WTC11 (cell line): ENCODE data around the gene RAB11FIP3. TPM values are rescaled to one million over a fixed set of nuclear protein-coding genes. Genes with fewer than 3 reads are reported as not detected.
"Not testable (repeated sequence)": the region's sequence is repeated elsewhere in the genome, so short reads cannot be mapped to it uniquely, and the experiment has no call there.

Experiments used
- ATAC-seq: fragments of 200-7000 bp; cut with Tn5 transposase; 2 replicates; pipeline ENCODE4 v1.10.0; 2021; ENCODE audit warnings: mild to moderate bottlenecking, moderate library complexity
- CTCF ChIA-PET: fragments of 300-600 bp; sonication (Branson Sonifier 250); formaldehyde crosslinking; loops from one replicate; lab custom pipeline; 2021; ENCODE audit warnings: antibody characterized with exemption; lab: Charles Lee
- POLR2A ChIA-PET: fragments of 350-600 bp; sonication (Branson Sonifier 250); formaldehyde crosslinking; loops from one replicate; lab custom pipeline; 2021; ENCODE audit warnings: antibody characterized with exemption; lab: Charles Lee
- DNase-seq: peaks from one replicate; pipeline ENCODE4 v3.0.0; 2021; ENCODE audit warnings: low spot score
- H3K27ac Mint-ChIP-seq: 2 replicates; pipeline ENCODE4 v1.8.0; 2021; ENCODE audit warnings: mixed read lengths
- H3K27me3 Mint-ChIP-seq: 2 replicates; pipeline ENCODE4 v1.8.0; 2021; ENCODE audit warnings: low read depth, mild to moderate bottlenecking, moderate library complexity, mixed read lengths
- H3K36me3 Mint-ChIP-seq: 2 replicates; pipeline ENCODE4 v1.8.0; 2021; ENCODE audit warnings: mixed read lengths
- H3K4me1 Mint-ChIP-seq: 2 replicates; pipeline ENCODE4 v1.8.0; 2022; ENCODE audit warnings: mixed read lengths
- H3K4me3 Mint-ChIP-seq: 2 replicates; pipeline ENCODE4 v1.8.0; 2021; ENCODE audit warnings: mild to moderate bottlenecking, moderate library complexity, mixed read lengths
- H3K9me3 Mint-ChIP-seq: 2 replicates; pipeline ENCODE4 v1.8.0; 2021; ENCODE audit warnings: mixed read lengths
- CREM ChIP-seq: sonication (generic); formaldehyde crosslinking; IDR thresholded peaks from 2 replicates; pipeline ENCODE4 v1.8.1; 2022; ENCODE audit warnings: mild to moderate bottlenecking, missing genetic modification reagents, moderate library complexity
- FOXJ3 ChIP-seq: sonication (generic); formaldehyde crosslinking; IDR thresholded peaks from 2 replicates; pipeline ENCODE4 v1.9.0; 2021; ENCODE audit warnings: missing genetic modification reagents, mild to moderate bottlenecking, borderline replicate concordance
- FOXK1 ChIP-seq: sonication (generic); formaldehyde crosslinking; IDR thresholded peaks from 2 replicates; pipeline ENCODE4 v1.8.0; 2022; ENCODE audit warnings: mild to moderate bottlenecking, moderate library complexity, missing genetic modification reagents
- NFATC4 ChIP-seq: fragments of 250-450 bp; sonication (Bioruptor Pico); IDR thresholded peaks from 2 replicates; pipeline ENCODE4 v1.9.0; 2021; ENCODE audit warnings: mild to moderate bottlenecking
- NFE2L1 ChIP-seq: sonication (generic); formaldehyde crosslinking; IDR thresholded peaks from 2 replicates; pipeline ENCODE4 v1.8.1; 2023; ENCODE audit warnings: missing genetic modification reagents
- RELA ChIP-seq: sonication (generic); formaldehyde crosslinking; IDR thresholded peaks from 2 replicates; pipeline ENCODE4 v1.8.1; 2022; ENCODE audit warnings: missing genetic modification reagents, mild to moderate bottlenecking, borderline replicate concordance
- ZNF423 ChIP-seq: fragments of 250-450 bp; sonication (Bioruptor Pico); IDR thresholded peaks from 2 replicates; pipeline ENCODE4 v2.1.2; 2022; ENCODE audit warnings: mild to moderate bottlenecking, moderate library complexity
- total RNA-seq: library from RNA; stranded (reverse); gene quantifications from 3 replicates; pipeline ENCODE4 v1.2.3, GENCODE V29; 2021
- TF ChIP-seq, protein P1 (sequence below): sonication (generic); formaldehyde crosslinking; IDR thresholded peaks from 2 replicates; pipeline ENCODE4 v1.8.1; 2022; ENCODE audit warnings: missing genetic modification reagents, borderline replicate concordance
- TF ChIP-seq, protein P2 (sequence below): fragments of 250-450 bp; sonication (Bioruptor Pico); IDR thresholded peaks from 2 replicates; pipeline ENCODE4 v1.9.0; 2021; ENCODE audit warnings: mild to moderate bottlenecking
- TF ChIP-seq, protein P3 (sequence below): sonication (generic); formaldehyde crosslinking; IDR thresholded peaks from 2 replicates; pipeline ENCODE4 v1.8.0; 2022; ENCODE audit warnings: mild to moderate bottlenecking, missing genetic modification reagents
- TF ChIP-seq, protein P4 (sequence below): sonication (generic); formaldehyde crosslinking; IDR thresholded peaks from 2 replicates; pipeline ENCODE4 v1.8.0; 2022; ENCODE audit warnings: missing genetic modification reagents
- TF ChIP-seq, protein P5 (sequence below): sonication (generic); formaldehyde crosslinking; IDR thresholded peaks from 2 replicates; pipeline ENCODE4 v1.8.0; 2023; ENCODE audit warnings: missing genetic modification reagents, mild to moderate bottlenecking, borderline replicate concordance
- TF ChIP-seq, protein P6 (sequence below): fragments of 250-450 bp; sonication (Bioruptor Pico); IDR thresholded peaks from 2 replicates; pipeline ENCODE4 v1.9.0; 2021; ENCODE audit warnings: moderate library complexity, mild to moderate bottlenecking, inconsistent platforms, borderline replicate concordance

Gene RAB11FIP3
- total RNA-seq, 1 experiment from 2014 or later = 38.6 TPM

DNA sequence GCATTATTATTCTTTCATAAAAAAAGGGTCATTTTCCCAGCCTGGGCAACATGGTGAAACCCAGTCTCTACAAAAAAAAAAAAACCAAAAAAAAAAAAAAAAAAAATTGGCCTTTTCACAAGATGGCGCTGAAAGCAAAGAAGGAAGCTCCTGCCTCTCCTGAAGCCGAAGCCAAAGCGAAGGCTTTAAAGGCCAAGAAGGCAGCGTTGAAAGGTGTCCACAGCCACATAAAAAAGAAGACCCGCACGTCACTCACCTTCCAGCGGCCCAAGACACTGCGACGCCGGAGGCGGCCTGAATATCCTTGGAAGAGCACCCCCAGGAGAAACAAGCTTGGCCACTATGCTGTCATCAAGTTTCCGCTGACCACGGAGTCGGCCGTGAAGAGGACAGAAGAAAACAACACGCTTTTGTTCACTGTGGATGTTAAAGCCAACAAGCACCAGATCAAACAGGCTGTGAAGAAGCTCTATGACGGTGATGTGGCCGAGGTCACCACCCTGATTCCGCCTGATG, 38.8 kb upstream of the RAB11FIP3 start:
- ATAC-seq (no peak), DNase-seq (no peak)
- Mint-ChIP-seq H3K27me3 (no peaks in the 10 kb centered on the region), H3K4me3 (no peak overlapping the region), H3K9me3 (no peaks in the 10 kb centered on the region), H3K27ac (peak overlapping the region; percentile 93; the same call in 1 of the 2 replicates), H3K36me3 (peaks cover 5% of the 10 kb centered on the region), H3K4me1 (peaks cover 43% of the 10 kb centered on the region)
- ChIA-PET CTCF (interaction anchor here (0.6 to 1.8 kb wide), 16 partner anchors 9 to 281 kb away, joined by 3 to 8 read pairs (median 4); no protein-coding TSS in a partner anchor), POLR2A (no interaction called here)
- TF ChIP-seq, protein P1, sequence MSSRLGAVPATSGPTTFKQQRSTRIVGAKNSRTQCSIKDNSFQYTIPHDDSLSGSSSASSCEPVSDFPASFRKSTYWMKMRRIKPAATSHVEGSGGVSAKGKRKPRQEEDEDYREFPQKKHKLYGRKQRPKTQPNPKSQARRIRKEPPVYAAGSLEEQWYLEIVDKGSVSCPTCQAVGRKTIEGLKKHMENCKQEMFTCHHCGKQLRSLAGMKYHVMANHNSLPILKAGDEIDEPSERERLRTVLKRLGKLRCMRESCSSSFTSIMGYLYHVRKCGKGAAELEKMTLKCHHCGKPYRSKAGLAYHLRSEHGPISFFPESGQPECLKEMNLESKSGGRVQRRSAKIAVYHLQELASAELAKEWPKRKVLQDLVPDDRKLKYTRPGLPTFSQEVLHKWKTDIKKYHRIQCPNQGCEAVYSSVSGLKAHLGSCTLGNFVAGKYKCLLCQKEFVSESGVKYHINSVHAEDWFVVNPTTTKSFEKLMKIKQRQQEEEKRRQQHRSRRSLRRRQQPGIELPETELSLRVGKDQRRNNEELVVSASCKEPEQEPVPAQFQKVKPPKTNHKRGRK (CRISPR knock-in tag) = no peak
- TF ChIP-seq, protein P2, sequence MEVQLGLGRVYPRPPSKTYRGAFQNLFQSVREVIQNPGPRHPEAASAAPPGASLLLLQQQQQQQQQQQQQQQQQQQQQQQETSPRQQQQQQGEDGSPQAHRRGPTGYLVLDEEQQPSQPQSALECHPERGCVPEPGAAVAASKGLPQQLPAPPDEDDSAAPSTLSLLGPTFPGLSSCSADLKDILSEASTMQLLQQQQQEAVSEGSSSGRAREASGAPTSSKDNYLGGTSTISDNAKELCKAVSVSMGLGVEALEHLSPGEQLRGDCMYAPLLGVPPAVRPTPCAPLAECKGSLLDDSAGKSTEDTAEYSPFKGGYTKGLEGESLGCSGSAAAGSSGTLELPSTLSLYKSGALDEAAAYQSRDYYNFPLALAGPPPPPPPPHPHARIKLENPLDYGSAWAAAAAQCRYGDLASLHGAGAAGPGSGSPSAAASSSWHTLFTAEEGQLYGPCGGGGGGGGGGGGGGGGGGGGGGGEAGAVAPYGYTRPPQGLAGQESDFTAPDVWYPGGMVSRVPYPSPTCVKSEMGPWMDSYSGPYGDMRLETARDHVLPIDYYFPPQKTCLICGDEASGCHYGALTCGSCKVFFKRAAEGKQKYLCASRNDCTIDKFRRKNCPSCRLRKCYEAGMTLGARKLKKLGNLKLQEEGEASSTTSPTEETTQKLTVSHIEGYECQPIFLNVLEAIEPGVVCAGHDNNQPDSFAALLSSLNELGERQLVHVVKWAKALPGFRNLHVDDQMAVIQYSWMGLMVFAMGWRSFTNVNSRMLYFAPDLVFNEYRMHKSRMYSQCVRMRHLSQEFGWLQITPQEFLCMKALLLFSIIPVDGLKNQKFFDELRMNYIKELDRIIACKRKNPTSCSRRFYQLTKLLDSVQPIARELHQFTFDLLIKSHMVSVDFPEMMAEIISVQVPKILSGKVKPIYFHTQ (CRISPR knock-in tag) = no peak
- TF ChIP-seq CREM = no peak

DNA sequence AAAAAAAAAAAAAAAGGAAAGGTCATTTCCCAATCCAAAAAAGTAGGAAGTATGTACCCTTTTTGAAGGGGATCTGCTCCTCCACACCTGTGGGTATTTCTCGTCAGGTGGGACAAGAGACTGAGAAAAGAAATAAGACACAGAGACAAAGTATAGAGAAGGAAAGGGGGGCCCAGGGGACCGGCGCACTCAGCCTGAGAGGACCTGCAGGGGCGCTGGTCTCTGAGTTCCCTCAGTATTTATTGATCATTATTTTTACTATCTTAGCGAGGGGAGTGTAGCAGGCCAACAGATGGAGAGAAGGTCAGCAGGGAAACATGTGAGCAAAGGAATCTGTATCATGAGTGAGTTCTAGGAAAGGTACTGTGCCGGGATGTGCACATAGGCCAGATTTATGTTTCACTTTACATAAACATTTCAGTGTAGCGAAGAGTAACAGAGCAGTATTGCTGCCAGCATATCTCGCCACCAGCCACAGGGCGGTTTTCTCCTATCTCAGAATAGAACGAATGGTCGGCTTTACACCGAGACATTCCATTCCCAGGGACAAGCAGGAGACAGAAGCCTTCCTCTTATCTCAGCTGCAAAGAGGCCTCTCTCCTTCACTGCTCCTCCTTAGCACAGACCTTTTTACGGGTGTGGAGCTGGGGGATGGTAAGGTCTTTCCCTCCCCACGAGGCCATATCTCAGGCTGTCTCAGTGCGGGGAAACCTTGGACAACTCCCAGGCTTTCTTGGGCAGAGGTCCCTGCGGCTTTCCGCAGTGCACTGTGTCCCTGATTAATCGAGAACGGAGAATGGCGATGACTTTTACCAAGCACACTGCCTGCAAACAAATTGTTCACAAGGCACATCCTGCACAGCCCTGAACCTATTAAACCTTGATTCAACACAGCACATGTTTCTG, 37.4 kb upstream of the RAB11FIP3 start:
- ATAC-seq, H3K4me3 Mint-ChIP-seq, H3K27me3 Mint-ChIP-seq, H3K9me3 Mint-ChIP-seq, DNase-seq, POLR2A ChIA-PET, CTCF ChIA-PET: not testable (repeated sequence)
- H3K36me3 Mint-ChIP-seq = peaks cover 16% of the 10 kb centered on the region
- H3K27ac Mint-ChIP-seq = peak overlapping the region; percentile 20
- peaks cover 43% of the 10 kb centered on the region for H3K4me1 Mint-ChIP-seq

DNA sequence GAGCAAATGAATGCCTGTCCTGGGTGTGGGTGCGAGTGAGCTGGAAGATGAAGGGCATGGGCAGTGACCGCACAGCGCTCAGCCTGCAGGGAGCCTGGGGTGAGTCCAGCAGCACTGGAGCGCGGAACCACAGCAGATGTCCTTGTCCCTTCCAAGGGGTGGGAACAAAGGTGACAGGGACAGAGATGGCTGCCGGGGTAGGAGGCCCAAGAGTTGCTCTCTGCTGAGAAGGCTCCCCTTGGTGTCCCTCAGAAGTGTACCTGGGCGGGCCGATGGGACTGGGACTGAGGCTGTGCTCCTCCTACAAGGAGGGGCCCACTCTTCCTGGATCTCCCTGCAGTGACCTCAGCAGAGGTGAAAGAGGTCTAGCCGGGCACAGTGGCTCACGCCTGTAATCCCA, 36.1 kb upstream of the RAB11FIP3 start:
- ATAC-seq = peak; percentile 23; the same call in 1 of the 2 replicates
- POLR2A ChIA-PET = interaction anchor here (0.6 kb wide), 1 partner anchor 1154 kb away, joined by 4 read pairs; no protein-coding TSS in a partner anchor
- no peak overlapping the region for H3K27ac Mint-ChIP-seq
- H3K4me3 Mint-ChIP-seq = no peak overlapping the region
- peaks cover 30% of the 10 kb centered on the region for H3K4me1 Mint-ChIP-seq
- CTCF ChIA-PET = interaction anchor here (1.2 kb wide), 1 partner anchor 27 kb away, joined by 3 read pairs; no protein-coding TSS in a partner anchor
- no peak for DNase-seq
- peaks cover 5% of the 10 kb centered on the region for H3K9me3 Mint-ChIP-seq
- peaks cover 17% of the 10 kb centered on the region for H3K36me3 Mint-ChIP-seq
- no peaks in the 10 kb centered on the region for H3K27me3 Mint-ChIP-seq
- TF ChIP-seq NFE2L1 = no peak
- TF ChIP-seq FOXJ3 = no peak
- no peak for TF ChIP-seq ZNF423
- TF ChIP-seq, protein P3, sequence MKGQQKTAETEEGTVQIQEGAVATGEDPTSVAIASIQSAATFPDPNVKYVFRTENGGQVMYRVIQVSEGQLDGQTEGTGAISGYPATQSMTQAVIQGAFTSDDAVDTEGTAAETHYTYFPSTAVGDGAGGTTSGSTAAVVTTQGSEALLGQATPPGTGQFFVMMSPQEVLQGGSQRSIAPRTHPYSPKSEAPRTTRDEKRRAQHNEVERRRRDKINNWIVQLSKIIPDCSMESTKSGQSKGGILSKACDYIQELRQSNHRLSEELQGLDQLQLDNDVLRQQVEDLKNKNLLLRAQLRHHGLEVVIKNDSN (CRISPR knock-in tag) = no peak
- TF ChIP-seq RELA (CRISPR knock-in tag) = no peak
- no peak for TF ChIP-seq FOXK1
- no peak for TF ChIP-seq NFATC4 (CRISPR knock-in tag)
- TF ChIP-seq, protein P4, sequence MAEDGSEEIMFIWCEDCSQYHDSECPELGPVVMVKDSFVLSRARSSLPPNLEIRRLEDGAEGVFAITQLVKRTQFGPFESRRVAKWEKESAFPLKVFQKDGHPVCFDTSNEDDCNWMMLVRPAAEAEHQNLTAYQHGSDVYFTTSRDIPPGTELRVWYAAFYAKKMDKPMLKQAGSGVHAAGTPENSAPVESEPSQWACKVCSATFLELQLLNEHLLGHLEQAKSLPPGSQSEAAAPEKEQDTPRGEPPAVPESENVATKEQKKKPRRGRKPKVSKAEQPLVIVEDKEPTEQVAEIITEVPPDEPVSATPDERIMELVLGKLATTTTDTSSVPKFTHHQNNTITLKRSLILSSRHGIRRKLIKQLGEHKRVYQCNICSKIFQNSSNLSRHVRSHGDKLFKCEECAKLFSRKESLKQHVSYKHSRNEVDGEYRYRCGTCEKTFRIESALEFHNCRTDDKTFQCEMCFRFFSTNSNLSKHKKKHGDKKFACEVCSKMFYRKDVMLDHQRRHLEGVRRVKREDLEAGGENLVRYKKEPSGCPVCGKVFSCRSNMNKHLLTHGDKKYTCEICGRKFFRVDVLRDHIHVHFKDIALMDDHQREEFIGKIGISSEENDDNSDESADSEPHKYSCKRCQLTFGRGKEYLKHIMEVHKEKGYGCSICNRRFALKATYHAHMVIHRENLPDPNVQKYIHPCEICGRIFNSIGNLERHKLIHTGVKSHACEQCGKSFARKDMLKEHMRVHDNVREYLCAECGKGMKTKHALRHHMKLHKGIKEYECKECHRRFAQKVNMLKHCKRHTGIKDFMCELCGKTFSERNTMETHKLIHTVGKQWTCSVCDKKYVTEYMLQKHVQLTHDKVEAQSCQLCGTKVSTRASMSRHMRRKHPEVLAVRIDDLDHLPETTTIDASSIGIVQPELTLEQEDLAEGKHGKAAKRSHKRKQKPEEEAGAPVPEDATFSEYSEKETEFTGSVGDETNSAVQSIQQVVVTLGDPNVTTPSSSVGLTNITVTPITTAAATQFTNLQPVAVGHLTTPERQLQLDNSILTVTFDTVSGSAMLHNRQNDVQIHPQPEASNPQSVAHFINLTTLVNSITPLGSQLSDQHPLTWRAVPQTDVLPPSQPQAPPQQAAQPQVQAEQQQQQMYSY (CRISPR knock-in tag) = no peak
- TF ChIP-seq, protein P5, sequence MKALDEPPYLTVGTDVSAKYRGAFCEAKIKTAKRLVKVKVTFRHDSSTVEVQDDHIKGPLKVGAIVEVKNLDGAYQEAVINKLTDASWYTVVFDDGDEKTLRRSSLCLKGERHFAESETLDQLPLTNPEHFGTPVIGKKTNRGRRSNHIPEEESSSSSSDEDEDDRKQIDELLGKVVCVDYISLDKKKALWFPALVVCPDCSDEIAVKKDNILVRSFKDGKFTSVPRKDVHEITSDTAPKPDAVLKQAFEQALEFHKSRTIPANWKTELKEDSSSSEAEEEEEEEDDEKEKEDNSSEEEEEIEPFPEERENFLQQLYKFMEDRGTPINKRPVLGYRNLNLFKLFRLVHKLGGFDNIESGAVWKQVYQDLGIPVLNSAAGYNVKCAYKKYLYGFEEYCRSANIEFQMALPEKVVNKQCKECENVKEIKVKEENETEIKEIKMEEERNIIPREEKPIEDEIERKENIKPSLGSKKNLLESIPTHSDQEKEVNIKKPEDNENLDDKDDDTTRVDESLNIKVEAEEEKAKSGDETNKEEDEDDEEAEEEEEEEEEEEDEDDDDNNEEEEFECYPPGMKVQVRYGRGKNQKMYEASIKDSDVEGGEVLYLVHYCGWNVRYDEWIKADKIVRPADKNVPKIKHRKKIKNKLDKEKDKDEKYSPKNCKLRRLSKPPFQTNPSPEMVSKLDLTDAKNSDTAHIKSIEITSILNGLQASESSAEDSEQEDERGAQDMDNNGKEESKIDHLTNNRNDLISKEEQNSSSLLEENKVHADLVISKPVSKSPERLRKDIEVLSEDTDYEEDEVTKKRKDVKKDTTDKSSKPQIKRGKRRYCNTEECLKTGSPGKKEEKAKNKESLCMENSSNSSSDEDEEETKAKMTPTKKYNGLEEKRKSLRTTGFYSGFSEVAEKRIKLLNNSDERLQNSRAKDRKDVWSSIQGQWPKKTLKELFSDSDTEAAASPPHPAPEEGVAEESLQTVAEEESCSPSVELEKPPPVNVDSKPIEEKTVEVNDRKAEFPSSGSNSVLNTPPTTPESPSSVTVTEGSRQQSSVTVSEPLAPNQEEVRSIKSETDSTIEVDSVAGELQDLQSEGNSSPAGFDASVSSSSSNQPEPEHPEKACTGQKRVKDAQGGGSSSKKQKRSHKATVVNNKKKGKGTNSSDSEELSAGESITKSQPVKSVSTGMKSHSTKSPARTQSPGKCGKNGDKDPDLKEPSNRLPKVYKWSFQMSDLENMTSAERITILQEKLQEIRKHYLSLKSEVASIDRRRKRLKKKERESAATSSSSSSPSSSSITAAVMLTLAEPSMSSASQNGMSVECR (CRISPR knock-in tag) = no peak
- TF ChIP-seq, protein P6, sequence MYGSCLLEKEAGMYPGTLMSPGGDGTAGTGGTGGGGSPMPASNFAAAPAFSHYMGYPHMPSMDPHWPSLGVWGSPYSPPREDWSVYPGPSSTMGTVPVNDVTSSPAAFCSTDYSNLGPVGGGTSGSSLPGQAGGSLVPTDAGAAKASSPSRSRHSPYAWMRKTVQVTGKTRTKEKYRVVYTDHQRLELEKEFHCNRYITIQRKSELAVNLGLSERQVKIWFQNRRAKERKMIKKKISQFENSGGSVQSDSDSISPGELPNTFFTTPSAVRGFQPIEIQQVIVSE (CRISPR knock-in tag) = no peak
